ENCODE data around the gene GPT2. TPM values are rescaled to one million over a fixed set of nuclear protein-coding genes. Genes with fewer than 3 reads are reported as not detected.

The GPT2 gene
- total and polyA plus RNA-seq, 2 donors (not counting 3 experiments of a cell fraction or from before 2014, with no cell fraction given): 10.8 to 17.9 TPM

DNA sequence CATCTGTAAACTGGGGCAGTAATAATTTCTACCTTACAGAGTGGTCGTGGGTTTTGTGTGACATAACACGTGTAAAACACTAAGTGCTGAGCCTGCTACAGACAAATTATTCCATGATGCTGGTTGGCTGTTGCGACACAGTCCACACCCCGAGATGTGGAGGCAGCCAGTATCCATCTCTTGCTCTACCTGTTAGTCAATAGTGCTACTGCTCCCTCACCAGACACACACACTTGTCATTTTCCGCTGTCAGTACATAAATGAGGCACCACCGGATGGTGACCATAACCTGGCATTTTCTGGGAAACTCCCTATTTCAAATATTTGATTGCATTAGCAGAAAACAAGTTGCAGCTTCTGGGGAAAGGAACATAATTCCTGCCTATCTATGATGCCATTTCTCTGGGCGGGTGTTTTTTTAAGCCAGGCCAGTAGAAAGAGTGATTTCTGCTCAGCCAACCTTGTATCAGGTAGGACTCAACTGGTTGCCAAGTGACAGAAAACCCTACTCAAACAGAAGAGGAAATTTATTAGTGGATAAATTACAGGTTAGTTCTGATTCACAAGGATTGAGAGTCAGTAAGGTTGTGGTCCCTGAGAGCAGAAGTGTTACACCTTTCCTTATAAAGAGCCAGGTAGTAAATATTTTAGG lies 65.2 kb downstream of the GPT2 start:
- H3K9me1 ChIP-seq (replicated peaks; ENCODE audit: control insufficient read depth, extremely low read depth, insufficient read depth, low read length): no peaks in the 10 kb centered on the region
- no peak overlapping the region for H2AFZ ChIP-seq (ENCODE audit: low read depth, low read length)
- no peaks in the 10 kb centered on the region for H3K79me2 ChIP-seq (ENCODE audit: control insufficient read depth, insufficient read depth, low read length)
- BruUV-seq (replicated peaks): no TSS peak
- CTCF ChIA-PET: interaction anchor here (0.6 to 8.6 kb wide), 6 partner anchors 70 to 1216 kb away, joined by 3 to 127 read pairs (median 4); no protein-coding TSS in a partner anchor
- no peak overlapping the region for H3K9ac ChIP-seq (replicated peaks; ENCODE audit: extremely low read depth, insufficient read depth, low read length)
- H3K4me1 ChIP-seq (ENCODE audit: control insufficient read depth, extremely low read depth, insufficient read depth, low read length): no peaks in the 10 kb centered on the region
- TF ChIP-seq, protein P1, sequence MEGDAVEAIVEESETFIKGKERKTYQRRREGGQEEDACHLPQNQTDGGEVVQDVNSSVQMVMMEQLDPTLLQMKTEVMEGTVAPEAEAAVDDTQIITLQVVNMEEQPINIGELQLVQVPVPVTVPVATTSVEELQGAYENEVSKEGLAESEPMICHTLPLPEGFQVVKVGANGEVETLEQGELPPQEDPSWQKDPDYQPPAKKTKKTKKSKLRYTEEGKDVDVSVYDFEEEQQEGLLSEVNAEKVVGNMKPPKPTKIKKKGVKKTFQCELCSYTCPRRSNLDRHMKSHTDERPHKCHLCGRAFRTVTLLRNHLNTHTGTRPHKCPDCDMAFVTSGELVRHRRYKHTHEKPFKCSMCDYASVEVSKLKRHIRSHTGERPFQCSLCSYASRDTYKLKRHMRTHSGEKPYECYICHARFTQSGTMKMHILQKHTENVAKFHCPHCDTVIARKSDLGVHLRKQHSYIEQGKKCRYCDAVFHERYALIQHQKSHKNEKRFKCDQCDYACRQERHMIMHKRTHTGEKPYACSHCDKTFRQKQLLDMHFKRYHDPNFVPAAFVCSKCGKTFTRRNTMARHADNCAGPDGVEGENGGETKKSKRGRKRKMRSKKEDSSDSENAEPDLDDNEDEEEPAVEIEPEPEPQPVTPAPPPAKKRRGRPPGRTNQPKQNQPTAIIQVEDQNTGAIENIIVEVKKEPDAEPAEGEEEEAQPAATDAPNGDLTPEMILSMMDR (IDR thresholded peaks at IDR 0.05; ENCODE audit: extremely low read depth in 1 of 2, insufficient read depth in 1 of 2, low read depth in 1 of 2, low read length in 2 of 2): no peak
- TF ChIP-seq JUN (IDR thresholded peaks at IDR 0.05; ENCODE audit: borderline replicate concordance, insufficient read depth, insufficient read length, low read depth) (no peak), MYC (IDR thresholded peaks at IDR 0.05; ENCODE audit: low read depth, low read length) (no peak), GATA2 (IDR thresholded peaks at IDR 0.05; ENCODE audit: insufficient read depth, insufficient read length, low read depth, low read length) (no peak), EZH2 (IDR thresholded peaks at IDR 0.05; ENCODE audit: borderline replicate concordance, low read depth, low read length, severe bottlenecking) (no peak), FOS (IDR thresholded peaks at IDR 0.05; ENCODE audit: borderline replicate concordance, insufficient read depth, low read length) (no peak), POLR2A (IDR thresholded peaks at IDR 0.05; ENCODE audit: low read depth, low read length) (no peak), POLR2AphosphoS5 (IDR thresholded peaks at IDR 0.05; ENCODE audit: insufficient read depth, low read depth, low read length) (no peak)
- TF ChIP-seq, protein P2, sequence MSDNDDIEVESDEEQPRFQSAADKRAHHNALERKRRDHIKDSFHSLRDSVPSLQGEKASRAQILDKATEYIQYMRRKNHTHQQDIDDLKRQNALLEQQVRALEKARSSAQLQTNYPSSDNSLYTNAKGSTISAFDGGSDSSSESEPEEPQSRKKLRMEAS (IDR thresholded peaks at IDR 0.05; ENCODE audit: insufficient read depth, insufficient read length): no peak
- H3K27ac ChIP-seq (ENCODE audit: insufficient read depth, low read depth, low read length): no peak overlapping the region
- no peaks in the 10 kb centered on the region for H3K9me3 ChIP-seq (replicated peaks; ENCODE audit: control insufficient read depth, insufficient read depth, low read length)
- intact Hi-C loops (cut with micrococcal nuclease) (loop anchor here (2.0 to 10.0 kb wide), 3 partner anchors 1105 to 1207 kb away; no protein-coding TSS in a partner anchor), dilution Hi-C loops (cut with MboI; ENCODE audit: extremely low pct_ligation_motif_present, low sequenced_read_pairs) (no loop called here)
- H3K36me3 ChIP-seq (ENCODE audit: control insufficient read depth in 2 of 2, extremely low read depth in 1 of 2, insufficient read depth in 2 of 2, low read length in 2 of 2): no peaks in the 10 kb centered on the region
- H3K4me2 ChIP-seq (ENCODE audit: insufficient read depth, low read length): no peak overlapping the region
- FAIRE-seq (no peak), DNase-seq (ENCODE audit: low read depth, low spot score) (no peak)
- no peak overlapping the region for H3K4me3 ChIP-seq (replicated peaks in 1 of 3; ENCODE audit: insufficient read depth in 1 of 3, low read depth in 1 of 3, low read length in 3 of 3)
- H3K27me3 ChIP-seq (ENCODE audit: control insufficient read depth in 2 of 2, insufficient read depth in 2 of 2, low read length in 2 of 2): no peaks in the 10 kb centered on the region
- POLR2A ChIA-PET: interaction anchor here (0.7 kb wide), 1 partner anchor 1214 kb away, joined by 3 read pairs; no protein-coding TSS in a partner anchor
- no peaks in the 10 kb centered on the region for H4K20me1 ChIP-seq (replicated peaks; ENCODE audit: control insufficient read depth, extremely low read depth, insufficient read depth, low read length)

Data from endothelial cell of umbilical vein (primary cell).